ENCODE data around the gene ZGLP1.
"Not testable (repeated sequence)": the region's sequence is repeated elsewhere in the genome, so short reads cannot be mapped to it uniquely, and the experiment has no call there.

The ZGLP1 gene

DNA sequence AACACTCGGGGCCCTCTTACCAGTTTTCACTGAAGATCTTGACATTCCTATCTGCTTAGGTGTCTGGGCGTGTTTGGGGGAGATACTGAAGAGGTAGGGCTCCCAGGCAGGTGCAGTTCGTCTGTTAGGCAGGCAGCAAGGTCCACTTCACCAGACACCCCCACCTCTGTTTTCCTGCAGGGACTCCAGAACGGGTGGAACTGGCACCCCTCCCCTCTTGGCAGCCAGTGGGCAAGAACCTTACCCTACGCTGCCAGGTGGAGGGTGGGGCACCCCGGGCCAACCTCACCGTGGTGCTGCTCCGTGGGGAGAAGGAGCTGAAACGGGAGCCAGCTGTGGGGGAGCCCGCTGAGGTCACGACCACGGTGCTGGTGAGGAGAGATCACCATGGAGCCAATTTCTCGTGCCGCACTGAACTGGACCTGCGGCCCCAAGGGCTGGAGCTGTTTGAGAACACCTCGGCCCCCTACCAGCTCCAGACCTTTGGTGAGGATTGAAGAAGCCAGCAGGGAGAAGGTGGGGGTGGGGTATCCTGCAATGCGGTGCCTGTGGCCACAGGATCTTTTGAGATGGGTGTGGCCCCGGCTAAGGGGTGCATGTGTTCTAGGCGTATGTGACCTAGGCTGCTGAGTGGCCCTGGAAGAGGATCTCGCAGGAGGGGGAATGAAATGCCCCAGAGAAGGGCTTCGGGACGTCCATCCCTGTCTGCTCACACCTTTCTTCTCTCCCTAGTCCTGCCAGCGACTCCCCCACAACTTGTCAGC, 26.1 kb downstream of the ZGLP1 start:
- no peak overlapping the region for H3K4me2 ChIP-seq (ENCODE audit: low read depth, low read length, poor library complexity, severe bottlenecking)
- peaks cover 3% of the 10 kb centered on the region for H4K20me1 ChIP-seq (ENCODE audit: insufficient read depth, low read length, poor library complexity, severe bottlenecking)
- H3K9ac ChIP-seq (ENCODE audit: low read depth, low read length, poor library complexity, severe bottlenecking) = no peak overlapping the region
- H3K4me3 ChIP-seq (ENCODE audit: low read length, poor library complexity, severe bottlenecking) = no peak overlapping the region
- no peaks in the 10 kb centered on the region for H3K79me2 ChIP-seq (ENCODE audit: insufficient read depth, low read length)
- no peak overlapping the region for H2AFZ ChIP-seq (ENCODE audit: low read length)
- no peaks in the 10 kb centered on the region for H3F3A ChIP-seq (ENCODE audit: low read depth)
- H3K36me3 ChIP-seq (ENCODE audit: insufficient read depth, low read length) = peaks cover 17% of the 10 kb centered on the region; the same call in 1 of the 2 replicates
- no peaks in the 10 kb centered on the region for H3K9me2 ChIP-seq (replicated peaks; ENCODE audit: low read depth, low read length)
- H3K27me3 ChIP-seq (ENCODE audit: insufficient read depth, low read length, poor library complexity, severe bottlenecking) = no peaks in the 10 kb centered on the region
- H3K9me3 ChIP-seq (ENCODE audit: insufficient read depth, low read depth, low read length) = no peaks in the 10 kb centered on the region
- H3K4me1 ChIP-seq (ENCODE audit: insufficient read depth, low read length, poor library complexity, severe bottlenecking) = peaks cover 30% of the 10 kb centered on the region
- TF ChIP-seq, protein P1, sequence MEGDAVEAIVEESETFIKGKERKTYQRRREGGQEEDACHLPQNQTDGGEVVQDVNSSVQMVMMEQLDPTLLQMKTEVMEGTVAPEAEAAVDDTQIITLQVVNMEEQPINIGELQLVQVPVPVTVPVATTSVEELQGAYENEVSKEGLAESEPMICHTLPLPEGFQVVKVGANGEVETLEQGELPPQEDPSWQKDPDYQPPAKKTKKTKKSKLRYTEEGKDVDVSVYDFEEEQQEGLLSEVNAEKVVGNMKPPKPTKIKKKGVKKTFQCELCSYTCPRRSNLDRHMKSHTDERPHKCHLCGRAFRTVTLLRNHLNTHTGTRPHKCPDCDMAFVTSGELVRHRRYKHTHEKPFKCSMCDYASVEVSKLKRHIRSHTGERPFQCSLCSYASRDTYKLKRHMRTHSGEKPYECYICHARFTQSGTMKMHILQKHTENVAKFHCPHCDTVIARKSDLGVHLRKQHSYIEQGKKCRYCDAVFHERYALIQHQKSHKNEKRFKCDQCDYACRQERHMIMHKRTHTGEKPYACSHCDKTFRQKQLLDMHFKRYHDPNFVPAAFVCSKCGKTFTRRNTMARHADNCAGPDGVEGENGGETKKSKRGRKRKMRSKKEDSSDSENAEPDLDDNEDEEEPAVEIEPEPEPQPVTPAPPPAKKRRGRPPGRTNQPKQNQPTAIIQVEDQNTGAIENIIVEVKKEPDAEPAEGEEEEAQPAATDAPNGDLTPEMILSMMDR (conservative IDR thresholded peaks at IDR 0.05; ENCODE audit: low read length) = no peak
- TF ChIP-seq EZH2phosphoT487 (IDR thresholded peaks at IDR 0.05; ENCODE audit: borderline replicate concordance) = no peak

DNA sequence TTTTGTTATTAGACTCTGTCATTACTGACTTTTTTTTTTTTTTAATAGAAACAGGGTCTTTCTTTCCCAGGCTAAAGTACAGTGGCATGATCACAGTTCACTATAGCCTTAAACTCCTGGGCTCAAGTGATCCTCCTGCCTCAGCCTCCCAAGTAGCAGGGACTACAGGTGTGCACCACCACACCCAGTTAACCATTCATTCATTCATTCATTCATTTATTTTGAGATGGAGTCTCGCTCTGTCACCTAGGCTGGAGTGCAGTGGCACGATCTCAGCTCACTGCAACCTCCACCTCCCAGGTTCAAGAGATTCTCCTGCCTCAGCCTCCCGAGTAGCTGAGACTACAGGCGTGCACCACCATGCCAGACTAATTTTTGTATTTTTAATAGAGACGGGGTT, 27.6 kb downstream of the ZGLP1 start:
- peaks cover 23% of the 10 kb centered on the region for H3K4me1 ChIP-seq (ENCODE audit: insufficient read depth, low read length, poor library complexity, severe bottlenecking)
- H3K4me3 ChIP-seq (ENCODE audit: low read length, poor library complexity, severe bottlenecking); H3K79me2 ChIP-seq (ENCODE audit: insufficient read depth, low read length); H2AFZ ChIP-seq (ENCODE audit: low read length); H3K4me2 ChIP-seq (ENCODE audit: low read depth, low read length, poor library complexity, severe bottlenecking); H3F3A ChIP-seq (ENCODE audit: low read depth); H3K27me3 ChIP-seq (ENCODE audit: insufficient read depth, low read length, poor library complexity, severe bottlenecking); H3K9ac ChIP-seq (ENCODE audit: low read depth, low read length, poor library complexity, severe bottlenecking); H3K9me2 ChIP-seq (replicated peaks; ENCODE audit: low read depth, low read length); H4K20me1 ChIP-seq (ENCODE audit: insufficient read depth, low read length, poor library complexity, severe bottlenecking); H3K9me3 ChIP-seq (ENCODE audit: insufficient read depth, low read depth, low read length): not testable (repeated sequence)
- H3K36me3 ChIP-seq (ENCODE audit: insufficient read depth, low read length) = peaks cover 17% of the 10 kb centered on the region; the same call in 1 of the 2 replicates

DNA sequence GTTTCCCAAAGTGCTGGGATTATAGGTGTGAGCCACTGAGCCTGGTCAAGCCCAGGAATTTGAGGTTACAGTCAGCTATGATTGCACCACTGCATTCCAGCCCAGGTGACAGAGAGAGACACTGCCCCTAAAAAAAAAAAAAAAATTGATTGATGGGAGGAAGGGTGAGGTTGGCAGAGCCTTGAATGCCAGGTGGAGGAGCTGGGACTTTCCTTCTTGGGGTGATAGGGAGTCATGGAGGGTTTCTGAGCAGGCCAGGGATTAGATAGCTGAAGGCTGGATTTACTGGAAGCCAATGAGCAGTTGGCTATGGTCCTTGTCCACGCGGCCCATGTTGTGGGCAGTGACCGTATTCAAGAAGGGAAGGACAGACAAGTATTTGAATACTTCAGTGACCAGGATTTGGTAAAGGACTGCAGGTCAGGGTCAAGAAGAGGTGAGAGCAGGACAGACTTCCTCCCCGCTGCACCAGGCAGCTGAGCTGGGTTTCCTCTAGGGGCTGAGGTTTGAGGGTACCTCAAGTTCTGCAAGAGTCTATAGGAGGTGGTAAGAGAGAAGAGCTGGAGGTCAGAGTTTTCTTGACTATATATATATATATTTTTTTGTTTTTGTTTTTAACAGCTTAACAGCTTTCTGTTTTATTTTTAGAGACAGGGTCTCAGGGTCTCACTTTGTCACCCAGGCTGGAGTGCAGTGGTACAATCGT, 29.7 kb downstream of the ZGLP1 start:
- H4K20me1 ChIP-seq (ENCODE audit: insufficient read depth, low read length, poor library complexity, severe bottlenecking) = peaks cover 3% of the 10 kb centered on the region

More for the DNA sequence above, 29.7 kb downstream of the ZGLP1 start:
- Histone ChIP-seq H3K4me3 (ENCODE audit: low read length, poor library complexity, severe bottlenecking) (no peak overlapping the region), H3K9me2 (replicated peaks; ENCODE audit: low read depth, low read length) (no peaks in the 10 kb centered on the region), H3K79me2 (ENCODE audit: insufficient read depth, low read length) (no peaks in the 10 kb centered on the region), H3K9me3 (ENCODE audit: insufficient read depth, low read depth, low read length) (no peaks in the 10 kb centered on the region), H3K4me2 (ENCODE audit: low read depth, low read length, poor library complexity, severe bottlenecking) (peak overlapping the region; percentile 47), H3F3A (ENCODE audit: low read depth) (no peaks in the 10 kb centered on the region), H2AFZ (ENCODE audit: low read length) (no peak overlapping the region), H3K36me3 (ENCODE audit: insufficient read depth, low read length) (peaks cover 9% of the 10 kb centered on the region; the same call in 1 of the 2 replicates), H3K4me1 (ENCODE audit: insufficient read depth, low read length, poor library complexity, severe bottlenecking) (peaks cover 9% of the 10 kb centered on the region), H3K27me3 (ENCODE audit: insufficient read depth, low read length, poor library complexity, severe bottlenecking) (no peaks in the 10 kb centered on the region), H3K9ac (ENCODE audit: low read depth, low read length, poor library complexity, severe bottlenecking) (no peak overlapping the region)
- TF ChIP-seq, protein P1 (conservative IDR thresholded peaks at IDR 0.05; ENCODE audit: low read length) = no peak
- no peak for TF ChIP-seq EZH2phosphoT487 (IDR thresholded peaks at IDR 0.05; ENCODE audit: borderline replicate concordance)

All from Loucy (cell line).